SK-N-SH (cell line): ENCODE results near the gene FAIM2. TPM values are rescaled to one million over a fixed set of nuclear protein-coding genes. Genes with fewer than 3 reads are reported as not detected.

Experiments
- CTCF ChIA-PET: fragments of 300-600, 350-600 bp; formaldehyde crosslinking; extraction: SDS; loops from one replicate; lab custom pipeline; 2021; lab: Yijun Ruan, JAX
- POLR2A ChIA-PET: fragments of 350-600 bp; sonication (Branson Sonifier 250); formaldehyde crosslinking; extraction: SDS; loops from one replicate; lab custom pipeline; 2020; ENCODE audit warnings: antibody characterized with exemption, inconsistent platforms; lab: Yijun Ruan, JAX
- DNase-seq: peaks from one replicate; pipeline ENCODE4 v3.0.0; 2012
- H2AFZ ChIP-seq: fragments of 200-600 bp; sonication (generic); 2 replicates; pipeline ENCODE4 v1.8.1; 2016; ENCODE audit warnings: antibody characterized with exemption, mild to moderate bottlenecking, low read depth
- H3F3A ChIP-seq: fragments of 200-600 bp; sonication (generic); replicated peaks from 2 replicates; pipeline ENCODE3; 2016; ENCODE audit warnings: antibody characterized with exemption, mild to moderate bottlenecking; ENCODE audit not compliant: insufficient read depth
- H3K27ac ChIP-seq, 2 experiments: fragments of 200-500 bp in 1 of 2; fragments of 200-600 bp in 1 of 2; sonication (Bioruptor generic) in 1 of 2; sonication (generic), shearing (Covaris generic) in 1 of 2; 2 replicates each; pipeline versions ENCODE4 v1.5.1 to v1.6.1; 2014 to 2016; ENCODE audit warnings: low read depth in 2 of 2, inconsistent platforms in 1 of 2, low read length in 1 of 2, mild to moderate bottlenecking in 1 of 2, mixed read lengths in 1 of 2
- H3K27me3 ChIP-seq: fragments of 200-600 bp; sonication (generic), shearing (Covaris generic); 2 replicates; pipeline ENCODE4 v1.6.1; 2016; ENCODE audit warnings: mixed run types; ENCODE audit not compliant: insufficient read depth
- H3K36me3 ChIP-seq, 2 experiments: fragments of 200-500 bp in 1 of 2; fragments of 200-600 bp in 1 of 2; sonication (Bioruptor generic) in 1 of 2; sonication (generic) in 1 of 2; replicated peaks in 1 of 2; 2 replicates each; pipeline versions ENCODE3 to v1.5.1; 2014 to 2016; ENCODE audit warnings: low read length in 1 of 2, mild to moderate bottlenecking in 1 of 2; ENCODE audit not compliant: insufficient read depth in 2 of 2, control insufficient read depth in 1 of 2
- H3K4me1 ChIP-seq, 2 experiments: fragments of 200-500 bp in 1 of 2; fragments of 200-600 bp in 1 of 2; sonication (Bioruptor generic) in 1 of 2; sonication (generic), shearing (Covaris generic) in 1 of 2; 2 replicates each; pipeline versions ENCODE4 v1.5.1 to v1.6.1; 2014 to 2016; ENCODE audit warnings: low read depth in 1 of 2, low read length in 1 of 2, mixed run types in 1 of 2; ENCODE audit not compliant: insufficient read depth in 2 of 2, control insufficient read depth in 1 of 2
- H3K4me2 ChIP-seq: fragments of 200-600 bp; sonication (generic), shearing (Covaris generic); 2 replicates; pipeline ENCODE4 v1.6.1; 2017; ENCODE audit warnings: mixed run types
- H3K4me3 ChIP-seq, 2 experiments: fragments of 200-500 bp in 1 of 2; fragments of 200-600 bp in 1 of 2; sonication (Bioruptor generic) in 1 of 2; sonication (generic), shearing (Covaris generic) in 1 of 2; 2 replicates each; pipeline versions ENCODE4 v1.5.1 to v1.8.1; 2014 to 2016; ENCODE audit warnings: low read depth in 2 of 2, inconsistent platforms in 1 of 2, low read length in 1 of 2, mild to moderate bottlenecking in 1 of 2, mixed read lengths in 1 of 2, moderate library complexity in 1 of 2
- H3K79me2 ChIP-seq: fragments of 200-600 bp; sonication (generic); 2 replicates; pipeline ENCODE4 v1.8.1; 2017; ENCODE audit warnings: mild to moderate bottlenecking; ENCODE audit not compliant: insufficient read depth
- H3K9ac ChIP-seq: fragments of 200-600 bp; sonication (generic); 2 replicates; pipeline ENCODE4 v1.6.1; 2017; ENCODE audit warnings: mixed run types
- H3K9me2 ChIP-seq: fragments of 200-600 bp; sonication (generic); 2 replicates; pipeline ENCODE4 v1.6.1; 2017; ENCODE audit warnings: mixed run types
- H3K9me3 ChIP-seq: fragments of 200-600 bp; sonication (generic); 2 replicates; pipeline ENCODE4 v1.6.1; 2017; ENCODE audit warnings: mixed run types, mild to moderate bottlenecking, moderate library complexity
- H4K20me1 ChIP-seq: fragments of 200-600 bp; sonication (generic); 2 replicates; pipeline ENCODE4 v1.6.1; 2017; ENCODE audit warnings: mild to moderate bottlenecking, mixed run types; ENCODE audit not compliant: insufficient read depth
- ELF1 ChIP-seq: IDR thresholded peaks from 2 replicates; pipeline ENCODE4 v1.4.0; 2012
- FOSL2 ChIP-seq: IDR thresholded peaks from 2 replicates; pipeline ENCODE4 v1.4.0; 2012; ENCODE audit warnings: low read depth, mild to moderate bottlenecking, moderate library complexity, borderline replicate concordance
- FOXM1 ChIP-seq: IDR thresholded peaks from 2 replicates; pipeline ENCODE4 v1.4.0; 2012; ENCODE audit warnings: low read depth, mild to moderate bottlenecking
- GABPA ChIP-seq: IDR thresholded peaks from 2 replicates; pipeline ENCODE4 v1.4.0; 2012; ENCODE audit warnings: low read depth, mild to moderate bottlenecking
- GATA2 ChIP-seq: sonication (generic); formaldehyde crosslinking; IDR thresholded peaks from 2 replicates; pipeline ENCODE4 v1.5.0; 2020; ENCODE audit warnings: mild to moderate bottlenecking, missing genetic modification reagents
- MXI1 ChIP-seq: IDR thresholded peaks from 2 replicates; pipeline ENCODE4 v1.6.1; 2012; ENCODE audit warnings: mild to moderate bottlenecking, low read depth, low read length, improper control_type of control experiment
- NFIC ChIP-seq: IDR thresholded peaks from 2 replicates; pipeline ENCODE4 v1.4.0; 2012; ENCODE audit warnings: borderline replicate concordance
- NRF1 ChIP-seq: IDR thresholded peaks from 2 replicates; pipeline ENCODE4 v1.6.1; 2012; ENCODE audit warnings: low read depth, mild to moderate bottlenecking, low read length
- POLR2AphosphoS5 ChIP-seq: IDR thresholded peaks from 2 replicates; pipeline ENCODE4 v1.6.1; 2012; ENCODE audit warnings: low read depth, low read length
- RAD21 ChIP-seq: IDR thresholded peaks from 2 replicates; pipeline ENCODE4 v1.6.1; 2012; ENCODE audit warnings: mild to moderate bottlenecking, low read length
- RCOR1 ChIP-seq: fragments of 150-350 bp; IDR thresholded peaks from 2 replicates; pipeline ENCODE4 v1.6.1; 2017; ENCODE audit warnings: antibody characterized with exemption, low read length
- RFX5 ChIP-seq: IDR thresholded peaks from 2 replicates; pipeline ENCODE4 v1.6.1; 2012; ENCODE audit warnings: mild to moderate bottlenecking, improper control_type of control experiment, low read length
- SMC3 ChIP-seq: IDR thresholded peaks from 2 replicates; pipeline ENCODE4 v1.6.1; 2012; ENCODE audit warnings: low read depth, low read length, improper control_type of control experiment
- TAF1 ChIP-seq: IDR thresholded peaks from 2 replicates; pipeline ENCODE4 v1.6.1; 2012; ENCODE audit warnings: low read depth, mild to moderate bottlenecking, low read length, moderate library complexity, borderline replicate concordance
- TCF12 ChIP-seq: IDR thresholded peaks from 2 replicates; pipeline ENCODE4 v1.4.0; 2012
- TEAD4 ChIP-seq: IDR thresholded peaks from 2 replicates; pipeline ENCODE4 v1.4.0; 2012; ENCODE audit warnings: mild to moderate bottlenecking, borderline replicate concordance; ENCODE audit not compliant: insufficient read depth
- YY1 ChIP-seq: IDR thresholded peaks from 2 replicates; pipeline ENCODE4 v1.4.0; 2012; ENCODE audit warnings: low read depth, mild to moderate bottlenecking
- WGBS: methylation state at CpG from one replicate; pipeline ENCODE4 v1.1.6; 2017; ENCODE audit warnings: low lambda C conversion rate; 5-methylcytosine and 5-hydroxymethylcytosine counted together
- polyA plus RNA-seq, 3 experiments: library from polyadenylated mRNA; depleted of rRNA; stranded (reverse); fragments of >200 nt; gene quantifications; 2 replicates each; pipeline ENCODE4 v1.2.3, GENCODE V29; 2012
- TF ChIP-seq, protein P1 (sequence below): fragments of 200-600 bp; sonication (generic); IDR thresholded peaks from 2 replicates; pipeline ENCODE4 v1.6.1; 2017; ENCODE audit warnings: antibody characterized with exemption, mild to moderate bottlenecking, moderate library complexity
- TF ChIP-seq, protein P2 (sequence below): IDR thresholded peaks from 2 replicates; pipeline ENCODE4 v1.4.0; 2012; ENCODE audit warnings: low read depth, borderline replicate concordance
- TF ChIP-seq, protein P3 (sequence below): IDR thresholded peaks from 2 replicates; pipeline ENCODE4 v1.6.1; 2012; ENCODE audit warnings: mild to moderate bottlenecking, low read depth, low read length, moderate library complexity
- TF ChIP-seq, protein P4 (sequence below): IDR thresholded peaks from 2 replicates; pipeline ENCODE4; 2012

Gene FAIM2
- polyA plus RNA-seq, 1 of the 3 experiments (the other 2 are of a cell fraction) = 11.3 TPM

DNA sequence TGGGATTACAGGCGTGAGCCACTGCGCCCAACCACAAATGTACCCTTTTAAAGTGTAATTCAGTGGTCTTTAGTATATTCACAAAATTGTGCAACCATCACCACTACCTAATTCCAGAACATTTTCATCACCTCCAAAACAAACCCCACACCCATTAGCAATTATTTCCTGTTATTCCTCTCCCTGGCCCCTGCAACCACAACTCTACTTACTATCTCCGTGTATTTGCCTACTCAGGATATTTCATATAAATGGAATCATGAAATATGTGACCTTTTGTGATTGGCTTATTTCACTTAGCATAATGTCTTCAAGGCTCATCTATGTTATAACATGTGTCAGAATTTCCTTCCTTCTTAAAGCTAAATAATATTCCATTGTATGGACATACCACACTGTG is 30.8 kb upstream of the FAIM2 start:
- Histone ChIP-seq H3K79me2 (no peaks in the 10 kb centered on the region), H2AFZ (no peak overlapping the region), H3K36me3 (no peaks in the 10 kb centered on the region), H3K4me2 (no peak overlapping the region), H3F3A (no peaks in the 10 kb centered on the region), H3K9ac (no peak overlapping the region), H3K9me2 (no peaks in the 10 kb centered on the region), H3K4me1 (peaks cover 3 to 5% of the 10 kb centered on the region in 2 experiments; a peak in 2 of 4 replicates), H3K9me3 (no peaks in the 10 kb centered on the region), H3K4me3 (no peak overlapping the region), H4K20me1 (no peaks in the 10 kb centered on the region), H3K27me3 (no peaks in the 10 kb centered on the region), H3K27ac (no peak overlapping the region)
- no peak for DNase-seq
- ChIA-PET POLR2A (no interaction called here), CTCF (interaction anchor here (2.0 to 12.0 kb wide), 2 partner anchors 12 to 33 kb away, joined by 6 to 90 read pairs; no protein-coding TSS in a partner anchor)
- TF ChIP-seq TAF1 = no peak
- TF ChIP-seq FOSL2 = no peak
- TF ChIP-seq YY1 = no peak
- WGBS = 93% methylated on average over 3 of the region's 3 CpGs

DNA sequence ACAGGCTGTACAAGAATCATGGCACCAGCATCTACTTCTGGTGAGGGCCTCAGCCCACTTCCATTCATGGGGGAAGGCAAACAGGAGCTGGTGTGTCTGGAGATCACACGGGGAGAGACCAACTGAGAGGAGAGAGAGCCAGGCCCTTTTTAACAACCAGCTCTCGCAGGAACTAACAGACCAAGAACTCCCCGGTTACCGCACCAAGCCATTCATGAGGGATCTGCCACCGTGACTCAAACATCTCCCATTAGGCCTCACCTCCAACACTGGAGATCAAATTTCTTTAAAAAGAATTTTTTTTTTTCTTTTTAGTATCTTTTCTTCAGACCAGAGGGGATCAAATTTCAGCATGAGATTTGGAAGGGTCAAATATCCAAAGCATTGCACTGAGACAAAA is 30.1 kb upstream of the FAIM2 start:
- ChIA-PET CTCF (interaction anchor here (1.0 to 12.0 kb wide), 3 partner anchors 13 to 35 kb away, joined by 3 to 90 read pairs (median 18); no protein-coding TSS in a partner anchor), POLR2A (no interaction called here)
- H4K20me1 ChIP-seq = no peaks in the 10 kb centered on the region
- WGBS = 83% methylated on average over 5 of the region's 5 CpGs
- H3F3A ChIP-seq = no peaks in the 10 kb centered on the region
- H3K4me3 ChIP-seq = no peak overlapping the region
- no peaks in the 10 kb centered on the region for H3K36me3 ChIP-seq
- DNase-seq = no peak
- no peaks in the 10 kb centered on the region for H3K79me2 ChIP-seq
- H2AFZ ChIP-seq = no peak overlapping the region
- no peak overlapping the region for H3K9ac ChIP-seq
- H3K9me3 ChIP-seq = no peaks in the 10 kb centered on the region
- no peak overlapping the region for H3K4me2 ChIP-seq
- TF ChIP-seq MXI1 (no peak), POLR2AphosphoS5 (no peak), ELF1 (no peak), RAD21 (no peak), SMC3 (no peak), FOSL2 (no peak), RFX5 (no peak), FOXM1 (no peak), GATA2 (CRISPR knock-in tag) (no peak), GABPA (no peak), YY1 (no peak), TCF12 (no peak), NFIC (no peak), NRF1 (no peak), RCOR1 (no peak), TEAD4 (no peak)
- TF ChIP-seq, protein P1, sequence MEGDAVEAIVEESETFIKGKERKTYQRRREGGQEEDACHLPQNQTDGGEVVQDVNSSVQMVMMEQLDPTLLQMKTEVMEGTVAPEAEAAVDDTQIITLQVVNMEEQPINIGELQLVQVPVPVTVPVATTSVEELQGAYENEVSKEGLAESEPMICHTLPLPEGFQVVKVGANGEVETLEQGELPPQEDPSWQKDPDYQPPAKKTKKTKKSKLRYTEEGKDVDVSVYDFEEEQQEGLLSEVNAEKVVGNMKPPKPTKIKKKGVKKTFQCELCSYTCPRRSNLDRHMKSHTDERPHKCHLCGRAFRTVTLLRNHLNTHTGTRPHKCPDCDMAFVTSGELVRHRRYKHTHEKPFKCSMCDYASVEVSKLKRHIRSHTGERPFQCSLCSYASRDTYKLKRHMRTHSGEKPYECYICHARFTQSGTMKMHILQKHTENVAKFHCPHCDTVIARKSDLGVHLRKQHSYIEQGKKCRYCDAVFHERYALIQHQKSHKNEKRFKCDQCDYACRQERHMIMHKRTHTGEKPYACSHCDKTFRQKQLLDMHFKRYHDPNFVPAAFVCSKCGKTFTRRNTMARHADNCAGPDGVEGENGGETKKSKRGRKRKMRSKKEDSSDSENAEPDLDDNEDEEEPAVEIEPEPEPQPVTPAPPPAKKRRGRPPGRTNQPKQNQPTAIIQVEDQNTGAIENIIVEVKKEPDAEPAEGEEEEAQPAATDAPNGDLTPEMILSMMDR = no peak
- TF ChIP-seq, protein P2, sequence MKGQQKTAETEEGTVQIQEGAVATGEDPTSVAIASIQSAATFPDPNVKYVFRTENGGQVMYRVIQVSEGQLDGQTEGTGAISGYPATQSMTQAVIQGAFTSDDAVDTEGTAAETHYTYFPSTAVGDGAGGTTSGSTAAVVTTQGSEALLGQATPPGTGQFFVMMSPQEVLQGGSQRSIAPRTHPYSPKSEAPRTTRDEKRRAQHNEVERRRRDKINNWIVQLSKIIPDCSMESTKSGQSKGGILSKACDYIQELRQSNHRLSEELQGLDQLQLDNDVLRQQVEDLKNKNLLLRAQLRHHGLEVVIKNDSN = no peak
- TF ChIP-seq, protein P3, sequence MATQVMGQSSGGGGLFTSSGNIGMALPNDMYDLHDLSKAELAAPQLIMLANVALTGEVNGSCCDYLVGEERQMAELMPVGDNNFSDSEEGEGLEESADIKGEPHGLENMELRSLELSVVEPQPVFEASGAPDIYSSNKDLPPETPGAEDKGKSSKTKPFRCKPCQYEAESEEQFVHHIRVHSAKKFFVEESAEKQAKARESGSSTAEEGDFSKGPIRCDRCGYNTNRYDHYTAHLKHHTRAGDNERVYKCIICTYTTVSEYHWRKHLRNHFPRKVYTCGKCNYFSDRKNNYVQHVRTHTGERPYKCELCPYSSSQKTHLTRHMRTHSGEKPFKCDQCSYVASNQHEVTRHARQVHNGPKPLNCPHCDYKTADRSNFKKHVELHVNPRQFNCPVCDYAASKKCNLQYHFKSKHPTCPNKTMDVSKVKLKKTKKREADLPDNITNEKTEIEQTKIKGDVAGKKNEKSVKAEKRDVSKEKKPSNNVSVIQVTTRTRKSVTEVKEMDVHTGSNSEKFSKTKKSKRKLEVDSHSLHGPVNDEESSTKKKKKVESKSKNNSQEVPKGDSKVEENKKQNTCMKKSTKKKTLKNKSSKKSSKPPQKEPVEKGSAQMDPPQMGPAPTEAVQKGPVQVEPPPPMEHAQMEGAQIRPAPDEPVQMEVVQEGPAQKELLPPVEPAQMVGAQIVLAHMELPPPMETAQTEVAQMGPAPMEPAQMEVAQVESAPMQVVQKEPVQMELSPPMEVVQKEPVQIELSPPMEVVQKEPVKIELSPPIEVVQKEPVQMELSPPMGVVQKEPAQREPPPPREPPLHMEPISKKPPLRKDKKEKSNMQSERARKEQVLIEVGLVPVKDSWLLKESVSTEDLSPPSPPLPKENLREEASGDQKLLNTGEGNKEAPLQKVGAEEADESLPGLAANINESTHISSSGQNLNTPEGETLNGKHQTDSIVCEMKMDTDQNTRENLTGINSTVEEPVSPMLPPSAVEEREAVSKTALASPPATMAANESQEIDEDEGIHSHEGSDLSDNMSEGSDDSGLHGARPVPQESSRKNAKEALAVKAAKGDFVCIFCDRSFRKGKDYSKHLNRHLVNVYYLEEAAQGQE = no peak
- TF ChIP-seq, protein P4, sequence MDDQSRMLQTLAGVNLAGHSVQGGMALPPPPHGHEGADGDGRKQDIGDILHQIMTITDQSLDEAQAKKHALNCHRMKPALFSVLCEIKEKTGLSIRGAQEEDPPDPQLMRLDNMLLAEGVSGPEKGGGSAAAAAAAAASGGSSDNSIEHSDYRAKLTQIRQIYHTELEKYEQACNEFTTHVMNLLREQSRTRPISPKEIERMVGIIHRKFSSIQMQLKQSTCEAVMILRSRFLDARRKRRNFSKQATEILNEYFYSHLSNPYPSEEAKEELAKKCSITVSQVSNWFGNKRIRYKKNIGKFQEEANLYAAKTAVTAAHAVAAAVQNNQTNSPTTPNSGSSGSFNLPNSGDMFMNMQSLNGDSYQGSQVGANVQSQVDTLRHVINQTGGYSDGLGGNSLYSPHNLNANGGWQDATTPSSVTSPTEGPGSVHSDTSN = no peak
- H3K4me1 ChIP-seq = peaks cover 3 to 5% of the 10 kb centered on the region in 2 experiments; a peak in 2 of 4 replicates
- no peaks in the 10 kb centered on the region for H3K9me2 ChIP-seq
- no peaks in the 10 kb centered on the region for H3K27me3 ChIP-seq
- no peak overlapping the region for H3K27ac ChIP-seq
